Measurements from ENCODE around the gene SEMA4A.

GRCh38 chr1:156176610-156177210 is 23.3 kb downstream of the SEMA4A start:
- TF ChIP-seq POLR2A (IDR thresholded peaks at IDR 0.05; ENCODE audit: control extremely low read depth in 1 of 2, low read depth in 2 of 2, low read length in 2 of 2): no peak
- no peak for TF ChIP-seq CTCF (IDR thresholded peaks at IDR 0.05; ENCODE audit: control extremely low read depth in 1 of 3, insufficient read depth in 1 of 3, low read depth in 1 of 3, low read length in 3 of 3)
- no peak for TF ChIP-seq MAFK (IDR thresholded peaks at IDR 0.05; ENCODE audit: low read depth, low read length)
- TF ChIP-seq, protein P1, sequence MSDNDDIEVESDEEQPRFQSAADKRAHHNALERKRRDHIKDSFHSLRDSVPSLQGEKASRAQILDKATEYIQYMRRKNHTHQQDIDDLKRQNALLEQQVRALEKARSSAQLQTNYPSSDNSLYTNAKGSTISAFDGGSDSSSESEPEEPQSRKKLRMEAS (IDR thresholded peaks at IDR 0.05): no peak
- no peak for TF ChIP-seq CBX8 (IDR thresholded peaks at IDR 0.05; ENCODE audit: borderline replicate concordance, low read depth, low read length)
- TF ChIP-seq RNF2 (IDR thresholded peaks at IDR 0.05; ENCODE audit: borderline replicate concordance, low read depth, low read length, missing control alignments, poor library complexity, severe bottlenecking): no peak
- no peak for TF ChIP-seq CBX5 (IDR thresholded peaks at IDR 0.05; ENCODE audit: low read depth, low read length)
- TF ChIP-seq USF2 (IDR thresholded peaks at IDR 0.05; ENCODE audit: low read length): no peak
- TF ChIP-seq JUND (IDR thresholded peaks at IDR 0.05; ENCODE audit: low read length): no peak
- no peak for TF ChIP-seq SRF (IDR thresholded peaks at IDR 0.05; ENCODE audit: low read depth, low read length)
- TF ChIP-seq EP300 (IDR thresholded peaks at IDR 0.05; ENCODE audit: borderline replicate concordance in 1 of 2, low read depth in 2 of 2, low read length in 2 of 2): no peak
- TF ChIP-seq YY1 (IDR thresholded peaks at IDR 0.05; ENCODE audit: low read depth, low read length): no peak
- TF ChIP-seq JUN (IDR thresholded peaks at IDR 0.05; ENCODE audit: low read depth, low read length): no peak
